SK-N-DZ (cell line): ENCODE results near the gene NCKAP5.
"Not testable (repeated sequence)": the region's sequence is repeated elsewhere in the genome, so short reads cannot be mapped to it uniquely, and the experiment has no call there.

Source experiments
- DNase-seq: peaks from one replicate; pipeline ENCODE4 v3.0.0-alpha.2; 2015; ENCODE audit warnings: low spot score

The NCKAP5 gene

GRCh38 chr2:133497951-133498565 lies 70.2 kb downstream of the NCKAP5 start:
- DNase-seq = no peak

GRCh38 chr2:133497270-133497893 lies 70.9 kb downstream of the NCKAP5 start:
- no peak for DNase-seq

GRCh38 chr2:133496501-133497269 lies 71.6 kb downstream of the NCKAP5 start:
- no peak for DNase-seq

DNA sequence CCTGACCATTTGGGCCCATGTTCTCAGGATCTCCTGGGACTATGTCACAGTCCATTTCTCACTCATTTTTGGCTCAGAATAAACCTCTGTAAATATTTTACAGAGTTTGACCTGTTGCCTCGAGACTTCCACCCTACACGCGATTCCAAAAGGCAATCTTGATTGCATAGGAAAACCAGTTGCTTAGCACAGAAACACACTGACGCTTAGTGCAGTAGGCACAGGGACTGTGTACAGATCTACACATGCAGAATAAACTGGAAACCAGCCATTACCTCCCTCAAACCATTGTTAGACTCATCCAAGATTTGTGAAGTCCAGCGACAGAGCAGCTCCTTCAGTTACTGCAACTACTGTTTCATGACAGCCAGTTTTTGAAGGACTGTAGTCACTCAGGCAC lies 73.0 kb downstream of the NCKAP5 start:
- DNase-seq = no peak

- no peak for DNase-seq
Measured at GRCh38 chr2:133492719-133493380, 75.4 kb downstream of the NCKAP5 start.

DNA sequence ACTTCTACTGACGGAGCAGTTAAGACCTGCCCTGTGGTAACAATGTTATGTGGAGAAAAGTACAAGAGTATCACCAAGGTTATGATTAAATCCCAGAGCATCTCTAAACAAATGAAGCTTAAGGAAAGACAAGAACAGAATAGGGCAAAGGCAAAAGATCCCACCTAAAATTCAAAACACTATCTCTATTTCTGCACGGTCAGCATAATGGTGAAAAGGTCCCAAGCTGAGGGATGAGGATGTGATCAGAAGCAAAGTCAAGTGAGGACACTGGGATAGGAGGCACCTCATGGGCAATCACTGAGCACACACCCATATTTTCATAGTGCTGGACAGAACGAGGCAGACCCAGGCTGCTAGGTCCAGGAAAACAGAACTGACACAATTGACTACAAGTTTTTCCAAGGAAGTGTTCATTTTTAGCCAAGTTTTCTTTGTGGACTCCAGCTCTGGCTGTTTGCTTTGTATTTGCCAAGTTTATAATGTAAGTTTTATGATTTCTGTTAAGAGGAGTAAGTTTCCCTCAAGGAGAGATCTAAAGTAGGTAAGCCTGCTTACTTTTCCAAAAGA lies 77.8 kb downstream of the NCKAP5 start:
- no peak for DNase-seq

DNA sequence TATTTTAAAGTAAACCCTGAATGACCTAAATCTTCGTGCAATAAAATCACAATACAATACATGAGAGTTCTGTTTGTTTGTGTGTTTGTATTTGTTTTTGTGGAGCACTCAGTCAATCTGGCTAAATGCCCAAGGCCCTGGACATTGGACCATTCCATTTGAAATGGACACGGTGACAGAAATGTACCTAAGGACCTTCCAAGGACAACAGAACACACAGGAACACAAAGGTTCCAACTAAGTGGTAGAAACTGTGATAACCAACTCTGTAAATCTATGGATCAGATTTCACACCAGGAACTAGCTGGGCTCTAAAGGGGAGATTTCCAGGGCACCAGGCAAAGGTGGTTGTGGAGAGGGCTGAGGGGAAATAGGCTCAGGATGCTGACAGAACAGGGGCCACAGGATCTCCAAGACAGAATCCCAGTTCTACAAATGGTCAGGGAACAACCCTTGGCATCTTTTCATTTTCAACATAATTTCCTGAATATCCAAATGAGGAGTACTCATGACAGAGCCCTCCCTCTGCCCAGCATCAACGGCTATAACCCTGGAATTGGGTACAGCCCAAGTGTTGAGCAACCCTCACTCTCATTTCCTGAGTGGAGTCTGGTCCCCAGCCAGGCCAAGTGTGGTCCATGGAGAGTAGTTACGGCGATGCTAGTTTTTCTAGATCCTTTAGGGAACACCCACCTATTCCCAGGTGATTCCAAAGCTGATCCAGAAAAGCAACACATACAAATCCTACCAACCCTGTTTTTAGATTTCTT lies 78.4 kb downstream of the NCKAP5 start:
- DNase-seq = no peak

GRCh38 chr2:133489146-133489545 lies 79.1 kb downstream of the NCKAP5 start:
- no peak for DNase-seq

- no peak for DNase-seq
Measured at GRCh38 chr2:133486771-133487191, 81.5 kb downstream of the NCKAP5 start.

GRCh38 chr2:133485868-133486267 lies 82.4 kb downstream of the NCKAP5 start:
- no peak for DNase-seq

DNA sequence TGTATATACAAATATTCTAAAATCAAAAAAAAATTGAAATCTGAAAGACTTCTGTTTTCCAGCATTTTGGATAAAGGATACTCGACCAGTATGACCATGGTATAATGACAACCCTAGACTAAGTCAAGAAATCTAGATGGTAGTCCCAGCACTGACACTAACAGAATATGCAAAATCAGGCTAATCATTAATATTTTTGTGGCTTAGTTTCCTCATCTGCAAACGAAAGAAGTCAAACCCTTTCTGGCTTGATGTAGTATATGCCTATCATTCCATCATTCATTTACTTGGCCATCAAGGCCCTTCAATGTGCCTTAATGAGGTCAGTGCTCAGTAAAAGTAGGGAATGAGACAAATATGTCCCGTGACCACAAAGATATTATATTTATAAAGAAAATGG lies 83.5 kb downstream of the NCKAP5 start:
- DNase-seq = no peak

DNA sequence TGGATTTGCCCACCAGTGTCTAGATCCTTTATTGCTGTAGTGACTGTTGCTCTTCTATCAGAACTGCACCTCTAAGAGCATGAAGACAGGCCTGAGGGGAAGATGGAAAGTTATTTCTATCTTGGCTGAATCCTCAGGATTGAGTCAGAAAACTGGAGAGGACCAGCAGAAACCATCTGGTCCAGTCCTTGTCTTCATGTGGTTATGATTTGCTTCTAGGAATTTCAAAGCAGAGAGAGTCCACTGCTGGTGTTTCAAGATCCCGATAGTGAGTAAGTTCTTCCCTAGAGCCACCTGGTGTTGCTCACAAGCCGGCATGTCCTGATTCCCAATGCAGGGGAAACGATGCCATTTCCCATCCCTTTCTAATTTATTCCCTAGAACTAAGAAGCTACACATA lies 84.2 kb downstream of the NCKAP5 start:
- no peak for DNase-seq

DNA sequence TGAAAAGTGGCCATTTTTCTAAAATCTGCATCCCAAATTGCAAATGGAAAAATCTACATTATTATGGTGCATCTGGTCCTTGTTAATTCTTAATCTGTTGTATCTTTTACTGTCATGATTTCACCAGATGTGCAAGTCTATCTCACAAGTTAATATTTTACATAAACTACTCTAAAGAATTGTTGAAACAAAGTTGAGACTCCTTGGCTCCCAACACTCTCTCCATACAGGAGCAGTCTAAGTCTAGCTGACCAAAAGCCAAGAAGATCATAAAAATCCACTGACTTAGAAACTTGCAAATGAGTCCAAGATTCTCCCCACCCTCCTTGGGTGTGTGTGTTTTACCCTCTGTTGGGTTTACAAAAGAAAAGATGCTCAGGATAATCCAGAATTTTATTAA lies 85.1 kb downstream of the NCKAP5 start:
- no peak for DNase-seq

DNA sequence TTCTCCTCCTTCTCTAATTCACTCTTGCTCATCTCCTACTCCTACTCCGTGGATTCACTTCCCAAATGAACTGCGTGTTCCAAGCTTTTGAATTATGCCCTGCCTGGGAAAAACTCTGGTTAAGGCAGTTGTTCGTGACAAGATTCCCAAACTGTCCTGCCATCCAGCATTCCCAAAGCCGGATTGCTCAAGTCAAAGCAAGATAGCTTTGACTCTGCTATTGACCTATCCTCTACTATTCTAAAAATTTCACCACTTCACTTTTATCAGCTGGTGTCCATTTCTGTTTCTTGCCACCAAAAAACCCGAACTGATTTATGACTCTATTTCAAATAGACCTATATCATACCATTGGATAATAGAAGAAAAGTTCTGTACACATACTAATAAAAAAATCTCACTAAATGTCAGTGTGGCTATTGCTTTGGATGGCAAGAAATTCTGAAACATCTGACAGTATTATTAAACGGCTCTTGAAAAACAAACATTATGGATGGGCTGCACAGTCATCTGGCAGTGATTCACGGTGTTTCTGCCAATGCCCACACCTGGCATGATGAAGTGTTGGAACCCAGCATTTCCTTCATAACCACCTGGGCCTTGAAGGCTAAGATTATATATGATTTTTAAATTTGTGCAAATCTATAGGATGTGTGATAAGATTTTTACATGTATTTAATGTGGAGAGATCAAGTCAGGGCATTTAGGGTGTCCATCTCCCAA lies 87.4 kb downstream of the NCKAP5 start:
- no peak for DNase-seq

DNA sequence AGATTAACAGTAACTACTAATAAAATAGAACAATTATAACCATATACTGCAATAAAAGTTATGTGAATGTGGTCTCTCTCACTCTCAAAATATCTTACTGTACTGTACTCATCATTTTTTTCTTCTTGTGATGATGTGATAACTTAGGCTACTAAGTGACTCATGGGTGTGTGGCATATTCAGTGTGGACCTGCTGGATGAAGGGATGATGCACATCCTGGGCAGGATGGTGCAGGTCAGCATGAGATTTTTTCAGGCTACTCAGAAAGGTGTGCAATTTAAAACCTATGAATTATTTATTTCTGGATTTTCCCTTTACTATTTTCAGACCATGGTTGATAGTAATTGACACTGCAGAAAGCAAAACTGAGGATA lies 90.7 kb downstream of the NCKAP5 start:
- no peak for DNase-seq

DNA sequence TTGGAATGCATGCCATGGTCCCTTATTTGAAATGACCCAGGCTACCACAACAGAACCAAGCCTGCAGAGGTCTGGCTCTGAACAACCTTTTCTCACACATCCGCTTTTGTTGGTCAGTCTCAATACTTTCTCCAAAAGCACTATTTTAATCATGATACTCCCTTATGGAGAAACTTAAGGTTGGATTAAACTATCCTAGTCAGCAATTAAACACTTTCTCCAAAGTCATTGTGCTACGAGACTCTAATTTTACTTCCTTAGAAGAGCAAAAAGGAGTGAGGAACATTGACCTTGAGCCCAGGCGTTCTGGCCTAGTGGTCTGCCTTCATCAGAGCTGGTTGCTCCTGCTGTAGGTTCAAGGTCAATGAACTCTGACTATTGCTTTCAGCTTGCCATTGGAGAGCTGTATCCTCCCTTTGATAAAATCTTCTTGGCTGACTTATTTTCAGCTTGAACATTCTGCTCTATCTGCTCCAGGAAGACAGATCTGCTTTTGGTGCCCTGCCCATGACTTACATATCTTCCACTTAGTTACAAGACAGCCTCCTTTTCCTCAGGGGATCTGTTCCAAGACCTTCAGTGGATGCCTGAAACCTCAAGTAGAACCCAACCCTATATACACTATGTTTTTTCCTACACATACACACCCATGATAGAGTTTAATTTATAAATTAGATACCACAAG lies 91.2 kb downstream of the NCKAP5 start:
- no peak for DNase-seq

GRCh38 chr2:133476286-133476685 lies 92.0 kb downstream of the NCKAP5 start:
- DNase-seq = no peak

DNA sequence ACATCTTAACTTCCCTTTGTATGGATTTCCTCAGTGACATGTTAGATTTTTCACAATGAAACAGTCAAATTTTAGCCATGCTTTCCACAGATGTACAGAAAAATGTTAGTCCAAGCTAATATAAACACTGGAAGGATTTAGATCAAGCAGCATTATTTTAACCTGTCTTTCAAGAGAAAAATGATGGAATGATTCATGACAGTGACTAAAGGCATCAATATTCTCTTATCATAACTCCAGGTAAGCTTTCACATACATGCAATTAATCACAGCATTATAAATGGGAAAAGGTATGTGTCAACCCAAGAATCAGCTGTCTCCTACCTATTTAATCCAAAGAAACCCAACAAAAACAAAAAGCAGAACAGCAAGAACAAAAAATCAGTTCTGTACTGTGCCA lies 92.7 kb downstream of the NCKAP5 start:
- DNase-seq = no peak

GRCh38 chr2:133470446-133470845 lies 97.8 kb downstream of the NCKAP5 start:
- not testable (repeated sequence) for DNase-seq

DNA sequence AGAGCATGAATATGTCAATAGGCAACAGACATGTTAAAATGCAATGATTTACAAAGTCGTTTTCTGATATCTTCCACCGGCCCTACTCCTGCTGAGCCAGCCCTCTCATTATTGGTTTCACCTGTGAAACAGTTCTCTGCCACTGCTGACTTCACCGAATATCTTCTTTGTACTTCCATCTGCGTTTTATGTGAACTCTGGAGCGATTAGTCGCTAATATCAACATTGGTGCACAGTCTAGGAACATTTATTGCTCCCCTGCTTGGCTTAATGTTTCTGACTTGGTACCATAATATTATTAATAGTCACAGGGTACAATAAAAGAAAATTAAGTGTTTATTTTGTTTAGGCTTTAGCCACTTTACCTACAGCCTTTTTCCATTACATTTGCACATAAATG lies 105.5 kb downstream of the NCKAP5 start:
- no peak for DNase-seq
